ENCODE data around the gene PCDHB9.
"Not testable (repeated sequence)": the region's sequence is repeated elsewhere in the genome, so short reads cannot be mapped to it uniquely, and the experiment has no call there.

GRCh38 chr5:141157901-141158300 is 29.1 kb upstream of the PCDHB9 start:
- TF ChIP-seq CTCF (IDR thresholded peaks at IDR 0.05; ENCODE audit: borderline replicate concordance, extremely low read depth, low read length, poor library complexity, severe bottlenecking); EZH2 (IDR thresholded peaks at IDR 0.05; ENCODE audit: borderline replicate concordance, low read depth, low read length, severe bottlenecking): not testable (repeated sequence)

All from DND-41 (cell line).